KMS-11 (cell line): ENCODE data around the gene AP1S3.
A peak's percentile ranks its signal among the peaks of the same experiment; 100 is the strongest.

Source experiments
- H2AFZ ChIP-seq: fragments of 200-600 bp; sonication (generic); 2 replicates; pipeline ENCODE4 v1.6.1; 2016; ENCODE audit warnings: antibody characterized with exemption, mixed run types, low read depth
- H3K27ac ChIP-seq: fragments of 200-600 bp; sonication (generic); 2 replicates; pipeline ENCODE4 v1.6.1; 2016; ENCODE audit warnings: mild to moderate bottlenecking, mixed run types
- H3K27me3 ChIP-seq: fragments of 200-600 bp; sonication (generic); 2 replicates; pipeline ENCODE4 v1.6.1; 2017; ENCODE audit warnings: mild to moderate bottlenecking, low read depth, mixed run types, moderate library complexity; ENCODE audit not compliant: insufficient read depth
- H3K36me3 ChIP-seq: fragments of 200-600 bp; sonication (generic); 2 replicates; pipeline ENCODE4 v1.6.1; 2017; ENCODE audit warnings: mild to moderate bottlenecking, mixed run types; ENCODE audit not compliant: insufficient read depth
- H3K4me1 ChIP-seq: fragments of 200-600 bp; sonication (generic); 2 replicates; pipeline ENCODE4 v1.6.1; 2016; ENCODE audit warnings: mild to moderate bottlenecking, low read depth, mixed run types; ENCODE audit not compliant: poor library complexity, severe bottlenecking
- H3K4me2 ChIP-seq: fragments of 200-600 bp; sonication (generic); 2 replicates; pipeline ENCODE4 v1.7.0; 2016; ENCODE audit warnings: mild to moderate bottlenecking, mixed run types
- H3K4me3 ChIP-seq: fragments of 200-600 bp; sonication (generic); IDR thresholded peaks from 2 replicates; pipeline ENCODE4 v1.6.1; 2017; ENCODE audit warnings: low read depth, low read length, mixed read lengths; ENCODE audit not compliant: insufficient read depth
- H3K79me2 ChIP-seq: fragments of 200-600 bp; sonication (generic); 2 replicates; pipeline ENCODE4 v1.6.1; 2016; ENCODE audit warnings: low read depth, mixed run types; ENCODE audit not compliant: insufficient read depth
- H3K9ac ChIP-seq: fragments of 200-600 bp; sonication (generic); 2 replicates; pipeline ENCODE4 v1.6.1; 2016; ENCODE audit warnings: mild to moderate bottlenecking, mixed run types
- H4K20me1 ChIP-seq: fragments of 200-600 bp; sonication (generic); 2 replicates; pipeline ENCODE4 v1.6.1; 2016; ENCODE audit warnings: mild to moderate bottlenecking, mixed run types; ENCODE audit not compliant: insufficient read depth
- CTCF ChIP-seq: fragments of 200-600 bp; sonication (generic); conservative IDR thresholded peaks from 2 replicates; pipeline ENCODE4 v1.6.1; 2017; ENCODE audit warnings: low read depth, mild to moderate bottlenecking, antibody characterized with exemption, low read length, moderate library complexity, mixed read lengths

Gene AP1S3

GRCh38 chr2:223837287-223838061 is at the start of gene AP1S3:
TSS of gene AP1S3 (minus strand) at chr2:223837582. CDS start at chr2:223837450, 132 bp downstream.
- H3K4me1 ChIP-seq = peaks cover 26% of the 10 kb centered on the region
- peak within 1 kb of the TSS; percentile 55 for H3K9ac ChIP-seq
- H4K20me1 ChIP-seq = no peaks in the 10 kb centered on the region
- H3K79me2 ChIP-seq = no peaks in the 10 kb centered on the region; the same call in 1 of the 2 replicates
- H2AFZ ChIP-seq = peak within 1 kb of the TSS; percentile 94
- 0 out of 2 replicates have a peak, but pooled peaks have one; percentile 5 for TF ChIP-seq CTCF
- no peaks in the 10 kb centered on the region for H3K27me3 ChIP-seq
- no peaks in the 10 kb centered on the region for H3K36me3 ChIP-seq
- peak within 1 kb of the TSS; percentile 60 for H3K4me2 ChIP-seq
- H3K4me3 ChIP-seq = peak within 1 kb of the TSS; percentile 66
- 0 out of 2 replicates have a peak within 1 kb of the TSS, but pooled peaks have one; percentile 18 for H3K27ac ChIP-seq

GRCh38 chr2:223887127-223887526 is 49.7 kb upstream of the AP1S3 start:
- TF ChIP-seq CTCF = no peak
- H2AFZ ChIP-seq = no peak overlapping the region
- H3K9ac ChIP-seq = no peak overlapping the region
- H3K27ac ChIP-seq = no peak overlapping the region
- no peak overlapping the region for H3K4me3 ChIP-seq
- H4K20me1 ChIP-seq = no peaks in the 10 kb centered on the region
- no peaks in the 10 kb centered on the region for H3K79me2 ChIP-seq
- no peaks in the 10 kb centered on the region for H3K36me3 ChIP-seq
- H3K27me3 ChIP-seq = no peaks in the 10 kb centered on the region
- H3K4me2 ChIP-seq = no peak overlapping the region
- H3K4me1 ChIP-seq = no peaks in the 10 kb centered on the region

GRCh38 chr2:223886726-223887125 is 49.3 kb upstream of the AP1S3 start:
- Histone ChIP-seq H3K9ac (no peak overlapping the region), H2AFZ (no peak overlapping the region), H3K4me1 (no peaks in the 10 kb centered on the region), H3K27me3 (no peaks in the 10 kb centered on the region), H3K27ac (no peak overlapping the region), H4K20me1 (no peaks in the 10 kb centered on the region), H3K36me3 (no peaks in the 10 kb centered on the region), H3K4me3 (no peak overlapping the region), H3K79me2 (no peaks in the 10 kb centered on the region), H3K4me2 (no peak overlapping the region)
- no peak for TF ChIP-seq CTCF

GRCh38 chr2:223884399-223884798 is 47.0 kb upstream of the AP1S3 start:
- no peaks in the 10 kb centered on the region for H3K4me1 ChIP-seq
- no peaks in the 10 kb centered on the region for H3K27me3 ChIP-seq
- no peak overlapping the region for H3K4me2 ChIP-seq
- no peaks in the 10 kb centered on the region for H3K79me2 ChIP-seq
- H3K9ac ChIP-seq = no peak overlapping the region
- no peaks in the 10 kb centered on the region for H3K36me3 ChIP-seq
- TF ChIP-seq CTCF = no peak
- H3K4me3 ChIP-seq = no peak overlapping the region
- H2AFZ ChIP-seq = no peak overlapping the region
- no peak overlapping the region for H3K27ac ChIP-seq
- H4K20me1 ChIP-seq = no peaks in the 10 kb centered on the region
